Measurements from ENCODE around the gene MRPL37. TPM values are rescaled to one million over a fixed set of nuclear protein-coding genes. Genes with fewer than 3 reads are reported as not detected.
A peak's percentile ranks its signal among the peaks of the same experiment; 100 is the strongest.

The MRPL37 gene
- total RNA-seq, 2 experiments from 2014 or later: 24.0 to 24.4 TPM

DNA sequence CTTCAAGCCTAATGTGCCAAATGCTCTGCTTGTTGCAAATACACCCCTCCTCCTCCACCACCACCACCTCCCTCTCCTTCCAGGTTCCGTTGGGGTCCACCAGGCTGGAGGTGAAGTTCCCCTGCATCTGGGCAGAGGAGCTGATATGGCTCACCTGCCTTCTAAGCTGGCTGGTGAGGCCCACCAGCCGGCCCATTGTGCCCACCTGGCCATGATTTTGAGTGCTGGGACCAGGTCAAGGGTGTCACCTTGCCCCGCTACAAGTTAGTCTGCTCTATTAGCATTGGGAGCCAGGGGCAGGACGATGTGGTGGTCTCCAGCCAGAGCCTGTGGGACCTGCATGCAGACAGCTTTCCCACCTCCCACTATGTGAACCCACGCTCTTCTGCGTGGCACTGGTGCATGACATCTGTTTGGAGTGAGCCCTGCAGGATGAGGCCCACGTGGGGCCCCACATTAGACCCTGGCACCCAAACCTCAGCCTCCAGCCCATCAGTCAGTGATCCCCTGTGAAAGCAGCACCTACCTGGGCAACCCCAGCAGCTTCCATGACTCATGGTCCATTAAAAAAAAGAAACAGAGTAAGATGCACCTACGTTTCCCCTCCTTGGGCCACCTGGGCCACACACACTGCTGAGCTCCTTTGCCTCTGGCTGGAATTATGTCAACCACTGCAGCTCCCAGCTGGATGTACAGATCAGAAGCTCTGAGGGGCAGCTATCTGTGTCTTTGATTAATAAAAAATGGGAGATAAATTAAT, 31.6 kb upstream of the MRPL37 start:
- TF ChIP-seq, protein P1, sequence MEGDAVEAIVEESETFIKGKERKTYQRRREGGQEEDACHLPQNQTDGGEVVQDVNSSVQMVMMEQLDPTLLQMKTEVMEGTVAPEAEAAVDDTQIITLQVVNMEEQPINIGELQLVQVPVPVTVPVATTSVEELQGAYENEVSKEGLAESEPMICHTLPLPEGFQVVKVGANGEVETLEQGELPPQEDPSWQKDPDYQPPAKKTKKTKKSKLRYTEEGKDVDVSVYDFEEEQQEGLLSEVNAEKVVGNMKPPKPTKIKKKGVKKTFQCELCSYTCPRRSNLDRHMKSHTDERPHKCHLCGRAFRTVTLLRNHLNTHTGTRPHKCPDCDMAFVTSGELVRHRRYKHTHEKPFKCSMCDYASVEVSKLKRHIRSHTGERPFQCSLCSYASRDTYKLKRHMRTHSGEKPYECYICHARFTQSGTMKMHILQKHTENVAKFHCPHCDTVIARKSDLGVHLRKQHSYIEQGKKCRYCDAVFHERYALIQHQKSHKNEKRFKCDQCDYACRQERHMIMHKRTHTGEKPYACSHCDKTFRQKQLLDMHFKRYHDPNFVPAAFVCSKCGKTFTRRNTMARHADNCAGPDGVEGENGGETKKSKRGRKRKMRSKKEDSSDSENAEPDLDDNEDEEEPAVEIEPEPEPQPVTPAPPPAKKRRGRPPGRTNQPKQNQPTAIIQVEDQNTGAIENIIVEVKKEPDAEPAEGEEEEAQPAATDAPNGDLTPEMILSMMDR (IDR thresholded peaks at IDR 0.05): no peak
- H3K9me3 Mint-ChIP-seq: no peaks in the 10 kb centered on the region
- Histone ChIP-seq H3K36me3 (ENCODE audit: insufficient read depth, low read length) (no peaks in the 10 kb centered on the region), H3K4me3 (ENCODE audit: low read length) (no peak overlapping the region), H3K27ac (ENCODE audit: low read depth in 1 of 2, low read length in 2 of 2) (no peak overlapping the region), H3K4me1 (ENCODE audit: insufficient read depth, low read length) (peaks cover 7% of the 10 kb centered on the region), H3K27me3 (ENCODE audit: control insufficient read depth in 1 of 2, insufficient read depth in 2 of 2, low read length in 2 of 2) (no peaks in the 10 kb centered on the region), H3K9me3 (ENCODE audit: control insufficient read depth in 1 of 2, insufficient read depth in 1 of 2, low read length in 2 of 2) (no peaks in the 10 kb centered on the region)
- ChIA-PET POLR2A (no interaction called here), CTCF (no interaction called here)
- H3K4me1 Mint-ChIP-seq (ENCODE audit: low read depth): peaks cover 13% of the 10 kb centered on the region
- ATAC-seq (ENCODE audit: poor library complexity) (no peak), DNase-seq (no peak)
- no peaks in the 10 kb centered on the region for H3K27me3 Mint-ChIP-seq
- H3K36me3 Mint-ChIP-seq (ENCODE audit: low read depth): no peaks in the 10 kb centered on the region
- intact Hi-C loops (cut with DNase I, micrococcal nuclease): no loop called here
- H3K4me3 Mint-ChIP-seq: no peak overlapping the region
- H3K27ac Mint-ChIP-seq: no peak overlapping the region

DNA sequence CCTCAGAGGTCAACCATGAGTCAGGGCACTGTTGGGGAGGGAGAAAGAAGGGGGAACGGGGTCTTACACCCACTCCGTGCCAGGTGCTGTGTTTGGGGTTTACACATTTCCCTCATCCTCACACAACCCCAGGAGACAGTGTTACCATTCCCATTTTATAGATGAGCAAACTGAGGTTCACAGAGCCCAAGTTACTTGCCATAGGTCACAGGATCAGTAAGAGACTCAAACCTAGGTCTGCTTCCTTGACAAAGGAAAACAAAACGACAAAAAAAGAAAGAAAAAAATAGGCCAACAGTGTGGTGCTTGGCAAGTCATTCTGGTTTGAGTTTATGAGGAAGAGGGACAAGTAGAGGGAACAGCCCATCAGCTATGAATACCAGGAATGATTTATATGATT, 30.9 kb upstream of the MRPL37 start:
- Histone ChIP-seq H3K4me3 (ENCODE audit: low read length) (no peak overlapping the region), H3K27me3 (ENCODE audit: control insufficient read depth in 1 of 2, insufficient read depth in 2 of 2, low read length in 2 of 2) (no peaks in the 10 kb centered on the region), H3K27ac (ENCODE audit: low read depth in 1 of 2, low read length in 2 of 2) (no peak overlapping the region), H3K36me3 (ENCODE audit: insufficient read depth, low read length) (no peaks in the 10 kb centered on the region), H3K9me3 (ENCODE audit: control insufficient read depth in 1 of 2, insufficient read depth in 1 of 2, low read length in 2 of 2) (no peaks in the 10 kb centered on the region), H3K4me1 (ENCODE audit: insufficient read depth, low read length) (peaks cover 7% of the 10 kb centered on the region)
- no peak overlapping the region for H3K4me3 Mint-ChIP-seq
- no peaks in the 10 kb centered on the region for H3K36me3 Mint-ChIP-seq (ENCODE audit: low read depth)
- H3K4me1 Mint-ChIP-seq (ENCODE audit: low read depth): peaks cover 13% of the 10 kb centered on the region
- DNase-seq: no peak
- no peaks in the 10 kb centered on the region for H3K27me3 Mint-ChIP-seq
- H3K27ac Mint-ChIP-seq: no peak overlapping the region
- TF ChIP-seq, protein P1 (IDR thresholded peaks at IDR 0.05): no peak
- ChIA-PET CTCF (no interaction called here), POLR2A (no interaction called here)
- intact Hi-C loops (cut with DNase I, micrococcal nuclease): no loop called here
- H3K9me3 Mint-ChIP-seq: no peaks in the 10 kb centered on the region
- no peak for ATAC-seq (ENCODE audit: poor library complexity)

- DNase-seq (peak in 1 of 14 experiments; percentile 3), ATAC-seq (ENCODE audit: poor library complexity) (no peak)
- no peaks in the 10 kb centered on the region for H3K27me3 ChIP-seq (ENCODE audit: control insufficient read depth in 1 of 2, insufficient read depth in 2 of 2, low read length in 2 of 2)
- Mint-ChIP-seq H3K4me3 (no peak overlapping the region), H3K27me3 (no peaks in the 10 kb centered on the region), H3K4me1 (ENCODE audit: low read depth) (peaks cover 13% of the 10 kb centered on the region), H3K9me3 (no peaks in the 10 kb centered on the region), H3K36me3 (ENCODE audit: low read depth) (peaks cover 3% of the 10 kb centered on the region), H3K27ac (peak overlapping the region; percentile 6)
- TF ChIP-seq, protein P1 (IDR thresholded peaks at IDR 0.05): no peak
- H3K27ac ChIP-seq (ENCODE audit: low read depth in 1 of 2, low read length in 2 of 2): no peak overlapping the region
- ChIA-PET CTCF (no interaction called here), POLR2A (no interaction called here)
- H3K4me3 ChIP-seq (ENCODE audit: low read length): no peak overlapping the region
- no peaks in the 10 kb centered on the region for H3K9me3 ChIP-seq (ENCODE audit: control insufficient read depth in 1 of 2, insufficient read depth in 1 of 2, low read length in 2 of 2)
- no peaks in the 10 kb centered on the region for H3K36me3 ChIP-seq (ENCODE audit: insufficient read depth, low read length)
- intact Hi-C loops (cut with DNase I, micrococcal nuclease): no loop called here
- peaks cover 7% of the 10 kb centered on the region for H3K4me1 ChIP-seq (ENCODE audit: insufficient read depth, low read length)
Measured at GRCh38 chr1:54171016-54171415, 29.0 kb upstream of the MRPL37 start.

All from CD4-positive, alpha-beta T cell (primary cell).